Brain pericyte (primary cell): ENCODE measurements around the gene XKRX.

Experiments
- DNase-seq: peaks from one replicate; pipeline ENCODE4 v3.0.0-alpha.2; 2012; ENCODE audit warnings: low read depth, low spot score

Gene XKRX

DNA sequence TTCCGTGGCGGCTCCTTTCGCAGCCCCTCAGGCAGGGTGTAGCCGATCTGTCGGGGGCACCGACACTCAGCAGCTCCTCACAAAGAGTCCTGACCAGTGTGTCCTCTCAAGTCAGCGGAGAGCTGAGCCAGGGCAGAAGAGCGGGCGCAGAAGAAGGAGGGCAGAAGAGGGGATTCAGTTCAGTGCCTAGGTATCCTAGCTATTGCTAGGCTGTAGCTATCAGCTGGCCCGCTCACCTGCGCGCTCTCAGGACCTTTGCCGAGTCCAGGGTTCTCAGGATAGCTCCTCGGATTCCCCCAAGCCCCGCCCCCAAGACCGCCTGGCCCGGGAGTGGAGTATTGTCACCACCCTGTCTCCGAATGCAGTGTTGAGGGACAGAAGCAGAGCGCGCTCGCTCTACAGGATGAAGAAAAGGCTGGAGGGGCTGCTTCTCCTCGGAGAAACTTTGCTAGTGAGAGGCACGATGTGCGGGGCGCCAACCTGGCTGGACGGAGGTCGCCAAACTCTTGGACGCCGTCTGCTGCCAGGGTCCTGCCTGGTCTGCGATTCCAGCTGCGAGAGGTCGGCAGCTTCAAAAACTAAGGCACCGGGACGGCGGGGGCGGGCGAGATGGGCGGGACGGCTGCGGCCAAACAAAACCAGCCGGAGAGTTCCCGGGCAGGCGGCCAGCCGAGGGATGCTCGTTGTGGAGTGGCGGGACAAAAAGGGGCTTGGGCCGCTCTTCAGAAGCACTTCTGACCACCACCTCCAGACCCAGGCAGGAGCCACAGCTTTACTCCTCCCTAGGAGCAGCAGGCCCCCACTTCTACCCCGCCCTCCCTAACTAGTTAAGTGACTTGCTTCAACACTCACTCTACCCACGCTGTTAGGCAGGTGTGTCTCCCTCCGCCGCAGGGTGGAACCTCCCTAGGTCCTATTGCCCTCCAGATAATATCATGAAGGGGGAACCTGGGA lies at the start of gene XKRX:
Gene XKRX, minus strand, starts transcription at position 258 of the 954 bp plus-strand sequence. CDS start 613 bp downstream, outside the sequence.
- DNase-seq: peak; percentile 2

GRCh38 chrX:100976211-100976610 lies 47.5 kb upstream of the XKRX start:
- no peak for DNase-seq

DNA sequence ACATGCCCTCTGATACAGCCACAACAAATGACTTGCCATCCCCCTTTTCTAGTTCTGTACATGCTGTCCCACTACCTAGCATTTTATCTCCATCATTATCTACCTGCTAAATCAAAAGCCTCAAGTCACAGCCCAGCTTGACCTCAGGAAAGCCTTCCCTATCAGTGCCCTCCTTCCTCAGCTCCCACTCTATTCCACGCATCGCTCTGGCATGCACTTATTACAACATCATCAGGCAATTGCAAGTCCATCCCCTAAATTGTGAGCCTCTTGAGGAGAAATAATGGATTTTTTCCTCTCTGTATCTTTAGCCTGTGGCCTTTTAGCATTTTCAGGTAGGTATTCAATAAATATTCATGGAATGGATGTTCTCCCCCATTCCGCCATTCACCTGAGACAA lies 46.5 kb upstream of the XKRX start:
- DNase-seq: no peak

DNA sequence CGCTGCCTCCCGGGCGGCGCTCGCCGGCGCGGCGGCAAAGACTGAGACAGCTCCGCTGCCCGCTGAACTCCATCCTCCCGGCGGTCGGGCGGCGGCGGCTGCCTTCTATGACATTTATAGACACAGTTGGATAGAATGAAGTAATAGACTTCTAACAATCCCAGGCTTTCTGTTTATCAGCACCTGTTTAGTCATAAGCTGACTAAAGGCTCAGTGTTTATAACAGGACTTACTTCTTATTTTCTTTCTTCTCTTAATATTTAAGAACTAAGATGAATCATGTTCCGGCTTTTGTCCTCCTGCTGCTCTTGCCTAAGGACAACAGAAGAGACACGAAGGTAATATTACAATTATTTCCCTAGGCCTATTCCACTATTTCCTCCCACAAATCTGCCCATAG lies 44.7 kb upstream of the XKRX start:
- DNase-seq: no peak

DNA sequence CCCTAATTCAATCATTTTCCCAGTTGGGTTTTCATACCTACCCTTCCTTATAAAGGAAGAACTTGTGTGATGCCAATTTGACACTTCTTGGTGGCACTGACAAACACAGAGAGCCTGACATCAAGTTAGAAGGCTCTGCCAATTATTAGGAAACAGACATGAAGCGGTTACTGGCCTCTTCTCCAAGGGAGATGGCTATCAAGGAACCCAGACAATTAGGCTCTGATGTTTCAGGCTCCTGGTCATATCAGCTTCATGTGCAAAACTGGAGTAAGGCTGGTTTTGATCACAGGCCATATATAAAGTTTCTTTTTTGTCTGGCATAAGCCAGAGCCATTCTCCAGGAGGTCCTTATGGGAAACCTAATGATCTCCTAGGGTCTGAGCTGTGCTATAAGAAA lies 41.2 kb upstream of the XKRX start:
- no peak for DNase-seq

DNA sequence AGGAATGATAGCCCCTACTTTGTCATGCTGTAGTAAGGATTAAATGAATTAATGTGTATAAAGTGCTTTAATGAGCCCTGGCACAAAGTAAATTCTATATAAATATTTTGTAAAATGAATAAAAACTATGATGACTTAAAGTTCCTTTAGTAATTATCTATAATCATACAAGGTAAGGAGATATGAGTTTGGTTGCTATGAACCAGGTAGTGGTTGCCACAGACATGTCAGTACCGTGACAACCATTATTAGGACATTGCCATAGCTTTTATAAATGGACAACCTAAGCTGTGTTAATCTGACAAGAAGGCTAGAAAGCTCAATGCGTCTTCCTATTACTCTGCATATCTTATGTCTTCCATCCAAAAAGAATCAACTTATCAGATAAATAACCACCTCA lies 40.7 kb upstream of the XKRX start, which contains the start of gene ARL13A:
Gene ARL13A, plus strand, starts transcription at position 301 of the 400 bp plus-strand sequence. CDS start 3,982 bp downstream, outside the sequence.
- DNase-seq: no peak

- DNase-seq: no peak
These were observed 35.6 kb upstream of the XKRX start for GRCh38 chrX:100964362-100964761.

DNA sequence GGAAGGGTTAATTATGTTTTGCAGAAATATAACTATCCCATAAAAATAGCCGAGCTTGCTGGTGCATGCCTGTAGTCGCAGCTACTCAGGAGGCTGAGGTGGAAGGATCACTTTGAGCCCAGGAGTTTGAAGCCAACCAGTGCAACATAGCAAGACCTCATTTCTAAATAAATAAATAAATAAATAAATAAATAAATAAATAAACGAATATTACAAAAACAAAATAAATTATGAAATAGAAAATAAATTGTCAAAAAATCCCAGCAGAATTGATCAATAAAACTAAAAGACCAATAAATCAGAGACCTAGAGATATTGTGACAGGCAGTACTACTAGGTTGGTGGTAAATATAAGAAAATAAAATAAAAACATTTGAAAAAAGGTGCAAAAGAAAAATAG lies 34.1 kb upstream of the XKRX start:
- no peak for DNase-seq

- DNase-seq: no peak
These were observed 19.8 kb upstream of the XKRX start for GRCh38 chrX:100948557-100948956.

DNA sequence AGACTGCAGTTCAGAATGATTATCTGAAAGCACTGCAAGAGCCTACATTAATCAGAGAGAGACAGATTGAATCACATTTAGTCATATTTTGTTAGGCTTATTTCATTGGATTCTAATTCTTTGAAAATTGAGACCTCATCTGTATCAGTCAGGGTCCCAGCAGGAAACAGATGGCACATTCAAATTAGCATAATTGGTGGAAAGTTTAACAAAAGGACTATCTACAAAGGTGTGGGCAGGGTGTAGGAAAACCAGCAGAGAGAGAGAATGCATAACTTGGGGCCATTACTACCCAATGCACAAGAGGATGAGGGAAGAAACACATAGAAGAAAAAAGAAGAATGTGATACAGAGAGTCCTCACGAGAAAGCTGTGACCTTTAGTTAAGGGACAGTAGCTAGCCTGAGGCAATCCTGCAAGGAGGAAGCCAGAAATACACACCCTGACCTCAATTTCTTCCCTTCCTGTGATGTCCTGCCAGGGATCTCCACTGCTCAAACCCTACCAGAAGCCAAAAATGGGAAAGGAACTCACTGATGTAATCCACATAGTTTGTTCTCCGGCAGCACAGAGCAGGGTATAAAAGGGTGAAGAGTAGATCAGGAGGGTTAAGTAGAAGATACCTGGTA lies 17.7 kb upstream of the XKRX start:
- DNase-seq: no peak

DNA sequence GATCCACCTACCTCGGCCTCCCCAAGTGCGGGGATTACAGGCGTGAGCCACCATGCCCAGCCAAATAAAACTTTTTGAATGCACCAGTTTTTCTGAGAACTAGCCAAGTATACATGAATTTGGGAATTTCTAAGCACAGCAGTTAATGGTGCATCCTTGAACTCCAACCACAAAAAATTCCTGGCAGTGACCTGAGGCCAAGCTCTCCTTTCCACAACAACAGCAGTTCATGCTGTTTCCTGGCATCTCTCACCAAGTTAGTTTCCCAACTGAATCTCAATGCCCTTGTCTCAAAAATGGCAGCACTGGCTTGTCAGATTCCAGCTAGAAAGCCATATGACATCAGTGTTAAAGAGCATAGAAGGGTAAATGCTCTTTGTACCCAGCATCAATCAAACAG lies 15.9 kb upstream of the XKRX start:
- DNase-seq: peak; percentile 1

DNA sequence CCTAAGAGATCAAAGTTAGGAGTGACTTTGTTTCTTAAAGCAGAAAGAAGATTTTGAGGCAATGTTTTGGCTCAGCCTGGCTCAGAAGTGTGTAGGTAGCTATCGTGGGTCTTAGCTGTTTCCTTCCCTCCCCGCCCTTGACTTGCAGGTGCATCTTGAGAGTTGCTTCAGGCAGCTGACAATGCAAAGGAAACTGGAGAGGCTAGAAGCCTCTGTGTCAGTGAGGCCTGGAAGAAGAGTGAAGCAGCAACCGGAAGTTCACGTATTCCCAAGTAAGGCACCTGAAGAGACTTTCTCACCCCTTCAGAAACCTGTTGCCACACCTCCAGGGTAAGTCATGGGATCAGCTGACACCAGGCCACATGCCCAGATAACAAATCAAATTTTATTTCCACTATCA lies 10.6 kb upstream of the XKRX start:
- no peak for DNase-seq

GRCh38 chrX:100935767-100936166 lies 7.0 kb upstream of the XKRX start:
- DNase-seq: no peak

DNA sequence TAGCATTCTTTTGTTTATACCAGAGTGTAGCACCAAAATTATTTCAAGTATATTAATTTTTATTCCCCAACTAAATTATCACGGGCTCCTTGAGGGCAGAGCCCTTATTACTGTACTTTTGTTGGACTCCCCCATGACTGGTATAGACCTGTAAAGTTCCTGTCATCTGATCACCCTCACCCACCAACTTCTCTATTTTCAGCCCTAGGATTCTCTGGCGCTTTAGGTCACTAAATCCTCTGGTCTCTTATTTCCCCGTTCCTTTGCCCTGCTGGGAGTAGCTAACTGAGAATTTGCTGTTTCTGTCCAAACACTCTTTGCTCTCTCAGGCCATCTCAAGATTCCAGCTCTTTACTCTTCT lies 3.2 kb upstream of the XKRX start:
- DNase-seq: no peak

DNA sequence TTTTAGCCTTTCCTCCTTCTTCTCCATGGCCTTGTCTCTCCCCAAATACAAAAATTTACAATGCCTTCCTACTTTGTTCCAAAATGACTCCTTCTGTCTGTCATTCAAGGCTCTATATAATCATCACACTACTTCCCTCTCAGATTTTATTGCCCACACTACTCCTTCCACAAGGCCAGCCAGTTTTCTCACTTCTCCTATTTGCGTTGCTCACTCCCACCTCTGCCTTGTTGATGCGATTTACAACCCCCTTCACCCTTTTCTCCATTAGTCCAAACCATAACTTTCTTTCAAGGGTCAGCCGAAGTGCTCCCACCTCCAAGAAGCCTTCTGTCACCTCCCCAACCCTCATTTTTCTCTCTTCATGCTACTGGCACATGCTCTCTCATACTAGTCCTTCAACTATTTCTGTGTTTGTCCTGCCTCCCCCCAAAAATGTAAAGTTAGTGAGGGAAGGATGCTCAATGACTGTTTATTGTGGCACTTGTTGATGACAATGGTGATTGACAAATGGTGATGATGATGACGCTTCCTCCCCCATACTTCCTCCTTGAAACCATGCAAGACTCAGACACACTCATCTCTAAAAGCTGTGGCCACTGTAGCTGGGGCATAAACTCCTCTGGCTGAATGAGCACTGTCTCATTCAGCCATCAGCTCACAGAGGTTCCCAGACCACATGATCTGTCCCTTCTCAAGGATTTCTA lies 2.7 kb upstream of the XKRX start:
- no peak for DNase-seq

DNA sequence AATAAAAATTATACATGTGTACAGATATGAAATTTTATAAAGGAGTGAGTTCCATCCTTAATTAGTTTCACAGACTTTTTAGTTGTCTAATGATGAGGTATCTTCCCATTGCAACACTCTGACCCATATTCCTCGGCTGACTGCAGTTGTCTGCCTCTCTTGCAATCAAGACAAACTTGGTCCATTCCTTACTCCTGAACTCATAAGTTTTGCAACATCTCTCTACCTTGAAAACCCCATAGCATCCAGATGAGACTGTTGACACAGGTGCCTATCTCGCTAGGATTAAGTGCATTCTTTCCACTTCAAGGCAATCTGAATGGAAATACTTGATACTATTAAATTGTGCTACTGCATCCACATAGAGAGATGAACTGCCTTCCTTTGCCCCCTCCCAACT lies 2.3 kb downstream of the XKRX start:
- no peak for DNase-seq

GRCh38 chrX:100924375-100924774 lies 4.3 kb downstream of the XKRX start:
- no peak for DNase-seq

DNA sequence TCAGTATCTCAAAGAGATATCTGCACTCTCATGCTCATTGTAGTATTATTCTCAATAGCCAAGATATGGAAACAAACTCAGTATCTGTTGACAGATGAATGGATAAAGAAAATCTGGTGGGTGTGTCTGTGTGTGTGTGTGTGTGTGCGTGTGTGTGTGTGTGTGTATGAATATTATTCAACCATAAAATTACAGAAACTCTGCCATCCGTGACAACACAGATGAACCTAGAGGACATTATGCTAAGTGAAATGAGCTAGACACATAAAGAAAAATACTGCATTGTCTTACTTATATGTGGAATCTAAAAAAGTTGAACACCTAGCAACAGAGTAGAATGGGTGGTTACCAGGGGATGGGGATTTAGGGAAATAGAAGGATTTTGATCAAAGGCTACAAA lies 13.2 kb downstream of the XKRX start:
- no peak for DNase-seq

DNA sequence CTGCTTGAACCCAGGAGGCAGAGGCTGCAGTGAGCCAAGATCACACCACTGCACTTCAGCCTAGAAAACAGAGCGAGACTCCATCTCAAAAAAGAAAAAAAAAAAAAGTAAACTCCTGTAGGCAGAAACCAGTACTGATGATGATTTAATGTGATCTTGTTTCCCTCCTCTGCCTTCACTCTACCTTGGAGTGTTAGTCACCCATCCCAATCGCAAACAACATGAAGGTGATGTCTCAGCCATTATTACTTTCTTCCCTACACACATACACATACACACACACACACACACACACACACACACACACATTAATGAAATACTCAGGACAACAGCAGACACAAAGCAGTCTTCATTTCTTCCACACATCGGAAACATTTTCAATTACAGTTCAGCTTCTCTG lies 15.6 kb downstream of the XKRX start:
- no peak for DNase-seq

- no peak for DNase-seq
These were observed 17.0 kb downstream of the XKRX start for GRCh38 chrX:100911731-100912130.

DNA sequence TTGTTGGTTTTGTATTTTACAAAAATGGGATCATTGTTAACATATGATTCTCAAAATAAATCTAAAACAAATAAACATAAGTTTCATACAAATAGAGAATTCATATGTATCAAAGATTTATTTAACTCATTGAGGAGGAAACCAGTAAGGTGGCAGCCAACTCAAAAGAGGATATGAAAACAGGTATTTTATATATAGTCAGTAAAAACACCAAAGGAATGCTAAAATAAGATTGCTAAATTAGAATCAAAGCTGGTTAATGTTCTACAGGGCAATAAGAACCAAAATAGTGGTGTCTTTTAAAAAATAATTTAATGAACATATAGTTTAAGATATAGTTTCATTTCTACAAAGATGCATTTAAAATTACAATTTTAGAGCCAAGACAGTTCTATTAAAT lies 23.1 kb downstream of the XKRX start:
- DNase-seq: no peak

DNA sequence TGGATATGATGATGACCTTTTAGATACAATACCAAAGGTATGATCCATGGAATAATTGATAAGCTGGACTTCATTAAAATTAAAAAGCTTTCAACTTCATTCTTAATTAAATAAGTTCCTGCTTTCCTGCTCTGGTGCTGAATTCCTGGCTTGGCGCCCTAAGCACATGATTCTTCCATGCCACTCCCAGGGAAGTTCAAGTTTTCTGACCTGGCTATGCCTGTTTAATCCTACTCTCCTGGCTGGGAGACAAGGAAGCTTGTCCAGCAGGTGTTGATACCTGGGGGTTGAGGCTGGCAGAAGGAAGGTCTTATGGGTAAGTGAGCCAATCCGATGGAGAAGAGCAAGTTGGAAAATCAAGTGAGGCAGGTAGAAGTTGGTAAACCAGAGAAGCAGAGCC lies 24.3 kb downstream of the XKRX start:
- no peak for DNase-seq
